ENCODE measurements around the gene MSANTD2. TPM values are rescaled to one million over a fixed set of nuclear protein-coding genes. Genes with fewer than 3 reads are reported as not detected.
A peak's percentile ranks its signal among the peaks of the same experiment; 100 is the strongest.

The MSANTD2 gene
- total RNA-seq, 1 experiment from 2014 or later = 12.6 TPM

- DNase-seq = no peak
- Histone ChIP-seq H3K4me3 (no peak overlapping the region), H3K36me3 (no peaks in the 10 kb centered on the region), H3K9me3 (replicated peaks) (no peaks in the 10 kb centered on the region), H3K4me1 (no peaks in the 10 kb centered on the region), H3K27me3 (no peaks in the 10 kb centered on the region), H3K27ac (no peak overlapping the region)
Measured at GRCh38 chr11:124727474-124727873, 72.7 kb downstream of the MSANTD2 start.

- no peaks in the 10 kb centered on the region for H3K27me3 ChIP-seq
- H3K4me3 ChIP-seq = no peak overlapping the region
- no peak for DNase-seq
- H3K36me3 ChIP-seq = no peaks in the 10 kb centered on the region
- H3K9me3 ChIP-seq (replicated peaks) = no peaks in the 10 kb centered on the region
- no peaks in the 10 kb centered on the region for H3K4me1 ChIP-seq
- H3K27ac ChIP-seq = no peak overlapping the region
Measured at GRCh38 chr11:124725719-124726105, 74.5 kb downstream of the MSANTD2 start.

GRCh38 chr11:124724979-124725718, 75.1 kb downstream of the MSANTD2 start:
- no peak overlapping the region for H3K27ac ChIP-seq
- no peaks in the 10 kb centered on the region for H3K4me1 ChIP-seq
- H3K4me3 ChIP-seq = no peak overlapping the region
- H3K36me3 ChIP-seq = no peaks in the 10 kb centered on the region
- H3K9me3 ChIP-seq (replicated peaks) = no peaks in the 10 kb centered on the region
- H3K27me3 ChIP-seq = no peaks in the 10 kb centered on the region
- DNase-seq = no peak

- no peaks in the 10 kb centered on the region for H3K9me3 ChIP-seq (replicated peaks)
- no peak for DNase-seq
- H3K4me1 ChIP-seq = no peaks in the 10 kb centered on the region
- H3K27ac ChIP-seq = no peak overlapping the region
- no peaks in the 10 kb centered on the region for H3K36me3 ChIP-seq
- H3K4me3 ChIP-seq = no peak overlapping the region
- peaks cover 5% of the 10 kb centered on the region; the same call in 1 of the 2 replicates for H3K27me3 ChIP-seq
Measured at GRCh38 chr11:124722176-124722575, 78.0 kb downstream of the MSANTD2 start.

- no peaks in the 10 kb centered on the region for H3K36me3 ChIP-seq
- no peaks in the 10 kb centered on the region for H3K4me1 ChIP-seq
- H3K4me3 ChIP-seq = no peak overlapping the region
- H3K9me3 ChIP-seq (replicated peaks) = no peaks in the 10 kb centered on the region
- peaks cover 5% of the 10 kb centered on the region; the same call in 1 of the 2 replicates for H3K27me3 ChIP-seq
- no peak overlapping the region for H3K27ac ChIP-seq
- DNase-seq = no peak
Measured at GRCh38 chr11:124719534-124719933, 80.7 kb downstream of the MSANTD2 start.

GRCh38 chr11:124718801-124719200, 81.4 kb downstream of the MSANTD2 start:
- Histone ChIP-seq H3K27ac (no peak overlapping the region), H3K9me3 (replicated peaks) (no peaks in the 10 kb centered on the region), H3K4me3 (no peak overlapping the region), H3K4me1 (no peaks in the 10 kb centered on the region), H3K27me3 (peaks cover 5% of the 10 kb centered on the region; the same call in 1 of the 2 replicates), H3K36me3 (no peaks in the 10 kb centered on the region)
- DNase-seq = no peak

- Histone ChIP-seq H3K4me1 (no peaks in the 10 kb centered on the region), H3K27me3 (peaks cover 5% of the 10 kb centered on the region; the same call in 1 of the 2 replicates), H3K27ac (no peak overlapping the region), H3K36me3 (no peaks in the 10 kb centered on the region), H3K4me3 (peak overlapping the region; percentile 27), H3K9me3 (replicated peaks) (no peaks in the 10 kb centered on the region)
- peak; percentile 26 to 49 for DNase-seq
Measured at GRCh38 chr11:124717786-124718651, 82.2 kb downstream of the MSANTD2 start.

- no peaks in the 10 kb centered on the region for H3K36me3 ChIP-seq
- DNase-seq = peak in 1 of 2 experiments; percentile 6
- no peaks in the 10 kb centered on the region for H3K4me1 ChIP-seq
- peaks cover 5% of the 10 kb centered on the region; the same call in 1 of the 2 replicates for H3K27me3 ChIP-seq
- H3K9me3 ChIP-seq (replicated peaks) = no peaks in the 10 kb centered on the region
- H3K27ac ChIP-seq = no peak overlapping the region
- H3K4me3 ChIP-seq = no peak overlapping the region
Measured at GRCh38 chr11:124717421-124717785, 82.8 kb downstream of the MSANTD2 start.

- no peaks in the 10 kb centered on the region for H3K36me3 ChIP-seq
- H3K27me3 ChIP-seq = peaks cover 5% of the 10 kb centered on the region; the same call in 1 of the 2 replicates
Measured at GRCh38 chr11:124716591-124716990, 83.6 kb downstream of the MSANTD2 start.

More at GRCh38 chr11:124716591-124716990, 83.6 kb downstream of the MSANTD2 start:
- H3K27ac ChIP-seq = no peak overlapping the region
- no peak for DNase-seq
- no peak overlapping the region for H3K4me3 ChIP-seq
- H3K4me1 ChIP-seq = no peaks in the 10 kb centered on the region
- H3K9me3 ChIP-seq (replicated peaks) = no peaks in the 10 kb centered on the region

Other genes starting within 250 kb of the MSANTD2 start
- gene OR8A1, start 230.4 kb downstream of the MSANTD2 start, total RNA-seq (2014; rRNA removed; shearing (Covaris generic)) = not detected in 2 replicates
- gene PANX3, start 189.0 kb downstream of the MSANTD2 start, total RNA-seq (2014; rRNA removed; shearing (Covaris generic)) = not detected in 2 replicates
- gene TBRG1, start 177.5 kb downstream of the MSANTD2 start, total RNA-seq (2014; rRNA removed; shearing (Covaris generic)) = 11.9 and 14.4 TPM in 2 replicates
- gene SIAE, start 126.7 kb downstream of the MSANTD2 start, total RNA-seq (2014; rRNA removed; shearing (Covaris generic)) = 0.43 and 0.63 TPM in 2 replicates
- gene SPA17, start 126.5 kb downstream of the MSANTD2 start, total RNA-seq (2014; rRNA removed; shearing (Covaris generic)) = 4.0 and 6.0 TPM in 2 replicates
- gene NRGN, start 60.5 kb downstream of the MSANTD2 start, total RNA-seq (2014; rRNA removed; shearing (Covaris generic)) = 4.5 and 4.6 TPM in 2 replicates
- gene VSIG2, start 48.2 kb downstream of the MSANTD2 start, total RNA-seq (2014; rRNA removed; shearing (Covaris generic)) = not detected in 2 replicates
- gene ESAM, start 38.1 kb downstream of the MSANTD2 start, total RNA-seq (2014; rRNA removed; shearing (Covaris generic)) = 0.16 TPM in 1 of 2 replicates, not detected in the other
- 5.1 and 7.0 TPM in 2 replicates for gene ROBO3, start 65.0 kb upstream of the MSANTD2 start, total RNA-seq (2014; rRNA removed; shearing (Covaris generic))
- gene ROBO4, start 97.5 kb upstream of the MSANTD2 start, total RNA-seq (2014; rRNA removed; shearing (Covaris generic)) = 0.10 and 0.22 TPM in 2 replicates
- not detected in 2 replicates for gene HEPN1, start 118.8 kb upstream of the MSANTD2 start, total RNA-seq (2014; rRNA removed; shearing (Covaris generic))
- 0.05 TPM in 1 of 2 replicates, not detected in the other for gene HEPACAM, start 135.6 kb upstream of the MSANTD2 start, total RNA-seq (2014; rRNA removed; shearing (Covaris generic))
- 10.2 and 11.5 TPM in 2 replicates for gene CCDC15, start 153.8 kb upstream of the MSANTD2 start, total RNA-seq (2014; rRNA removed; shearing (Covaris generic))

Measured in SJCRH30 (cell line).